Measurements from ENCODE around the gene LAGE3. TPM values are rescaled to one million over a fixed set of nuclear protein-coding genes. Genes with fewer than 3 reads are reported as not detected.

Gene LAGE3
- total and polyA plus RNA-seq, 8 donors = 9.5 to 19.6 (median 12.7) TPM

- Histone ChIP-seq H3K27me3 (peaks cover 0 to 8% (median 0%) of the 10 kb centered on the region in 4 donors), H3K9me3 (no peaks in the 10 kb centered on the region), H3K4me3 (no peak overlapping the region), H3K4me1 (no peaks in the 10 kb centered on the region), H3K27ac (no peak overlapping the region), H3K36me3 (no peaks in the 10 kb centered on the region)
- DNase-seq (no peak), ATAC-seq (no peak), FAIRE-seq (no peak)
- WGBS, 2 donors = 71 to 81% methylated on average over 27 to 28 of the region's 28 CpGs
- no peak for TF ChIP-seq CTCF (IDR thresholded peaks at IDR 0.05)
- intact Hi-C loops (cut with DNase I) = no loop called here
Observed at GRCh38 chrX:154472685-154473632, 6.1 kb downstream of the LAGE3 start.

GRCh38 chrX:154471839-154472684 is 7.0 kb downstream of the LAGE3 start:
- TF ChIP-seq CTCF (IDR thresholded peaks at IDR 0.05) = no peak
- H3K9me3 ChIP-seq = no peaks in the 10 kb centered on the region
- H3K27ac ChIP-seq = no peak overlapping the region
- ATAC-seq (no peak), DNase-seq (no peak), FAIRE-seq (no peak)
- H3K36me3 ChIP-seq = no peaks in the 10 kb centered on the region
- H3K4me1 ChIP-seq = no peaks in the 10 kb centered on the region
- WGBS, 2 donors = 86 to 94% methylated on average over 22 to 23 of the region's 23 CpGs
- peaks cover 0 to 8% (median 0%) of the 10 kb centered on the region in 4 donors for H3K27me3 ChIP-seq
- intact Hi-C loops (cut with DNase I) = no loop called here
- H3K4me3 ChIP-seq = no peak overlapping the region

- no peak overlapping the region for H3K4me3 ChIP-seq
- no peaks in the 10 kb centered on the region for H3K4me1 ChIP-seq
- no peak overlapping the region for H3K27ac ChIP-seq
- FAIRE-seq (no peak), ATAC-seq (no peak), DNase-seq (no peak)
- no peaks in the 10 kb centered on the region for H3K9me3 ChIP-seq
- TF ChIP-seq CTCF (IDR thresholded peaks at IDR 0.05) = no peak
- peaks cover 0 to 8% (median 0%) of the 10 kb centered on the region in 4 donors for H3K27me3 ChIP-seq
- 90 to 91% methylated on average over 23 of the region's 23 CpGs for WGBS, 2 donors
- H3K36me3 ChIP-seq = no peaks in the 10 kb centered on the region
- intact Hi-C loops (cut with DNase I) = no loop called here
Observed at GRCh38 chrX:154470914-154471568, 8.0 kb downstream of the LAGE3 start.

GRCh38 chrX:154470434-154470833 is 8.6 kb downstream of the LAGE3 start:
- intact Hi-C loops (cut with DNase I) = no loop called here
- Histone ChIP-seq H3K4me1 (no peaks in the 10 kb centered on the region), H3K27ac (no peak overlapping the region), H3K27me3 (peaks cover 0 to 4% (median 0%) of the 10 kb centered on the region in 4 donors), H3K9me3 (no peaks in the 10 kb centered on the region), H3K4me3 (no peak overlapping the region), H3K36me3 (peaks cover 0 to 4% (median 0%) of the 10 kb centered on the region in 3 donors)
- ATAC-seq (no peak), FAIRE-seq (no peak), DNase-seq (peak in 1 of 6 donors; percentile 73)
- TF ChIP-seq CTCF (IDR thresholded peaks at IDR 0.05) = no peak
- 92 to 96% methylated on average over 14 of the region's 14 CpGs for WGBS, 2 donors

Measured in pancreas (tissue), 10 donors.